HG03575 (cell line): ENCODE data around the gene NGB.

Experiments used
- ATAC-seq: cut with Tn5 transposase; IDR thresholded peaks from one replicate; pipeline ENCODE4 v1.9.1; 2021; ENCODE audit not compliant: unreplicated experiment, insufficient number of reproducible peaks, low FRiP score; ENCODE audit errors: extremely low read depth

NGB gene

DNA sequence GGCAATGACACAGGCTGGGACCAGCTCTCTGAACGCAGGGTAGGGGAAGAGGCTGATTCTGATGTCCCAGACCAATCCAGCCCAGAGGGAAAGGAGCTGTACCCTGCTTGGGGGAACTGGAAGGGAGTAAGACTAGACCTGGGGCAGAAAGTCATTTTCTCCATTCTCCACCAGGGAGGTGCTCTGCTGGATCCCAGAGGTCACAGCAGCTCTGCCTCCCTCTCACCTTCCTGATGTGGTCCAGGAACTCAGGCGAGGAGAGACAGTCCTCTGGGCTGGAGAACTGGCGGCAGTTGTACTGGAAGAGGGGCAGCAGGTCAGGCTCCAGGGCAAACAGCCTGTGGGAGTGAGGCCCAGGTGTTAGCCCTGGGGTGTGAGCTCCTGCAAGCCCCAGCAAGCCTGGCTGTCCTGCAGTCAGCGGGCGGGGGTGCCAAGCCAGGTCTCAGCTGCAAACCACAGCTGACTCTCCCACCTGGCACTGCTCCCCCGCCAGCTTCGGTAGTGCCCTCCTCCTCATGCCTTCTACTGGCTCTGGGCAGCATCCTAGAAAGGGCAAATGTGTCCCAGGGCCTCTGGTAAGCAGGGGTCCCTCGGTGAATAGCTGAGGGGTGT is 1.9 kb downstream of the NGB start:
- ATAC-seq, result no peak

GRCh38 chr14:77267937-77268699 is 2.9 kb downstream of the NGB start:
- ATAC-seq, result no peak

DNA sequence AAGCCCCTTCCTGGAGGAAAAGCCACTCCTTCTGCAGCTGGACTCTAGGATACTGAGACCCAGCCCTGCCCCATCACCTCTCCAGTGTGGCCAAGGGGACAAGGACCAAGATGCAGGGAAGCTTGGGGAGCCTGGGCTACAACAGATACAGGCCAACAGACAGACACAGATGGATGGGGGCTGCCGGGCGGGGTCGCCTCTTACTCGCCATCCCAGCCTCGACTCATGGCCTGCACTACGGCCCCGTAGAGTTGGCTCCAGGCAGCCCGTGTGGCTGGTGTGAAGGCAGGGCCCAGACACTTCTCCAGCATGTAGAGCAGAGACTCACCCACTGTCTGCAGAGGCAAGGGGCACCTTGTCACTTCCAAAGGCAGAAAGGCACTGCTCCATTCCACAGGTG is 4.7 kb downstream of the NGB start:
- no peak for ATAC-seq

DNA sequence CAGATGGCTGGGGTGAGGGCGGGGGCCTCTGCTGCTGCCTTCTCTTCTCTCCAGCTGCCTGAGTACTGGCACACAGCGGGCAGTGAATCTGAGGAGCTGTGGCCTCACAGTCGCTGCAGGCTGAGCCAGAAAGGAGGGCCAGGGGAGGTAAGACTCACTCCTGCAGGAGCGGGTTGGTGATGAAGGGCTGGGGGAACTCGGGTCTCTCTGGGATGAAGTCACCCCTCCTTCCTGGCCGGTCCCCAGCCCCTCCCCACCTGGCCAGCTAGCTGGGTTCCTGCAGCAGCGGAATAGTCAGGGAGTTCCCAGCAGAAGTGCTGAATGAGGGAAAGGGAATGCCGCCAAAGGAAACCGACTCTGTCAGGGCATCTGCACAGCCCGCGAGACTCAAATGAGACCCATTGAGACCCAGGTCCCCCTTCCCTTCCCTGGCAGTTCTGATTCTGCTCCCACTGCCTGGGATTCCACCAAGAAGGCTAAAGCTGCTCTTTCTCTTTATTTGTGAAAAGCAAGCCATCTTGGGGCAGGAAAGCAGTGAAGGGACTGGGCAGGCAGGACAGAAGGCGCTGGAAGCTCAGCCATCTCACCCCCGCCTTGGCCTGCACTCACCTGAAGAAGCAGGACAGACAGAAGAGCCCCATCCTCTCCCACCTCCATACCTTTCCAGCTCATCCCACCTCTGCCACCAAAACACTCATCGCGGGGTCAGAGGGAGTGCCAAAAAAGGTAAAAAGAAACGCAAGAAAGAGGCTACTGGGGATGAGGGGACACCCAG is 5.3 kb downstream of the NGB start:
- no peak for ATAC-seq

GRCh38 chr14:77265187-77265515 is 5.9 kb downstream of the NGB start:
- ATAC-seq, result no peak

GRCh38 chr14:77264466-77265186 is 6.4 kb downstream of the NGB start:
- no peak for ATAC-seq

- ATAC-seq, result no peak
Observed at GRCh38 chr14:77260631-77261030, 10.4 kb downstream of the NGB start.

GRCh38 chr14:77260199-77260598 is 10.8 kb downstream of the NGB start:
- ATAC-seq, result no peak

DNA sequence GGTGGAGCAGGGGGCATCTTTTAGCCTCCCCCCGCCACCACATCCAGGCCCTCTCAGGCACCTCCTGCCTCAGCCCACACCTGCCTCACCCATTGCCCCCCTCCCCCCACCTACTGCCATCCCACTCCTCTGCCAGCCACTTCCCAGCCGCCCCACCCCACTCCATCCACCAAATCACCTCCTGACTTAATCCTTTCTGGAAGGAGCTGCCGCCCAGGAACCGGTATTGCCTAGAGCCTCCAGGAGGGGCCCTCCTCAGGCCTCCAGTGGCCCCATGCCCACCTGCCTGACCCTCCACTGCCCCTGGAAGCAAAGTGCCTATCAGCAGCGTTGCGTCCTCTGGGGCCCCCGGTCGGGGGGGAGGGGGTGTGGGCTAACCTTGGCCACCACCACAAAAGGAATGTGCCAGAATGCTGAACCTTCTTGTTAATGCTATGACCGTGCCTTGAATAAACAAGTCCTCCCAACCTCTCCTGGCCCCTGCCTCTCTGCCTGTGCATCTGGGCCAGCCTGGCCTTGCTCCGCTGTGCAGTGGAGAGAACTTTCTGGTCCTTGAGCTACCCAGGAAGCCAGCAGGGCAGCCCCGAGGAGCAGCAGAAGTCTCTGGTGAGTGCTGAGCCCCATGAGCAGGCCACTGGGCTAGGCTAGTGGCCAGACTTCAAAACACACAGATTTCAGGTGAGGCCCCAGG is 11.8 kb downstream of the NGB start:
- ATAC-seq, result no peak

DNA sequence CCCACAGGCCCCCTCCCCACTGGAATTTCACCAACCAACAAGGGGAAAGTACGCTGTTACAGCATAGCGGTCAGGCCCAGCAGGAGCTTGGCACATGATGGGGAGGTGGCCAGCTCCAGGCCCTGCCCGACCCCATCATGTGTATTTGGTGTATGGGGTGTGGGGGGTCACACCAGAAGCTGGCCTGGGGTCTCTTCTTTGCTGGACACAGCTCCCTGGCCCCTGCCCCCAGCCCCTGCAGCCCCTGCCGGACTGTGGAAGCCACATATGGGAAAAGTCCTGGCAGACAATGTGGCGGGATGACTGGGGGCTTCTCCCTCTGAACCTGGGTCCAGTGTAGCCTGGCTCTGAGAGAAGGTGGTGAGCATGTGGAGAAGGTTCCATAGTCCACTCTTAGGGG is 12.4 kb downstream of the NGB start:
- no peak for ATAC-seq

- no peak for ATAC-seq
Observed at GRCh38 chr14:77257700-77258099, 13.3 kb downstream of the NGB start.

DNA sequence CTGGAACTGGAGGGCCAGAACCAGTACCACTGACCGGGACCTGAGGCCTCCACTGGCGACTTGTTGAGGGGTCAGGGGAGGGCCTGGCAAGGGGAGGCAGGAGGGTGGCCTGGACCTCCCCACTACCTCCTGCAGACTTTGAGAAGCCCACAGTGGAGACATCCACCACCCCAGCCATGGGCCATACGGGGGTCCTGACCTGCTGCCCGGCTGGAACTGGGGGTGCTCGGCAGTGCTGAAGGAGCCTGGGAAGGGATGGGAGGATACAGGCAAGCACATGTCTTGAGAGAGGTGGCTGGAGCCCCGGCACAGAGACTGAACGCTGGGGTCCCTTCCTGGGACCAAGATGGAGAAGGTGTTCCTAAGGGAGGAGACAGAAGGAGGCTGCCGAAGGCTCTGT is 14.3 kb downstream of the NGB start:
- ATAC-seq, result no peak

GRCh38 chr14:77253333-77254190 is 17.4 kb downstream of the NGB start:
- no peak for ATAC-seq

DNA sequence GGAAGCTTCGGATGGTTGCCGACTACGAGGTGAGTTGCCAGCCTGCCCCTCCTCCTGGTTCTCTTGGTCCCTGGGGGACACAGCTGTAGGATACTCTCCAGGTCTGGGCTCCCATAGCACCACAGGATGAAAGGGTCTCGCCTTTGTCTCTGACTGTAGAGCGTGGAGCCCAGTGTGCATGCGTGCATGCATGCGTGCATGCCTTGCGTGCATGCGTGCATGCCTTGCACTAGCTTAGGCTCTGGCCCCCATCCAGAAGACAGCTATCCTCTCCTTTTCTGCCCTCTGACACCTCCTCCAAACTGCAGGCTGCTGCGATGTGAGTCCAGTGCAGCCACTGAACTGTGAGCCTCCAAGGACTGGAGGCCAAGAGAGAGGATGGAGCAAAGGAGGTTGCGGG is 19.1 kb downstream of the NGB start:
- ATAC-seq, result no peak

DNA sequence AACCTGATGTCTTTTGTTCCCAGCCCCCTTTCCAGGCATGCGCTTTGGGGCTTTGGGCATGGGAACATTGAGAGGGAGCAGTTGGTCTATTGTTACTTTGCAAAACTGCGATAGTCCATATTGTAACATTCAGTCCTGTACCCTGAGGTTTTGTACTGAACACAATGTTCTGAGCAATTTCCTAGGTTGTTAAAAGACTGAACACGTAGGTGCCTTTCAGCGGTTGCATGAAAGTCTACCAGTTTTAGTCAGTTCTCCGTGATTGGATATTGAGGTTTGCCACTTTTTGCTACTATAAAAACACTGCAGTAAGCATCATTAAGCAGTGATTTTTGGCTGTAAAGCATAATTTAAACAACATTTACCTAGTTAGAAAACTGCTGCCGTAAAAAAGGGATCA is 20.1 kb downstream of the NGB start:
- no peak for ATAC-seq

DNA sequence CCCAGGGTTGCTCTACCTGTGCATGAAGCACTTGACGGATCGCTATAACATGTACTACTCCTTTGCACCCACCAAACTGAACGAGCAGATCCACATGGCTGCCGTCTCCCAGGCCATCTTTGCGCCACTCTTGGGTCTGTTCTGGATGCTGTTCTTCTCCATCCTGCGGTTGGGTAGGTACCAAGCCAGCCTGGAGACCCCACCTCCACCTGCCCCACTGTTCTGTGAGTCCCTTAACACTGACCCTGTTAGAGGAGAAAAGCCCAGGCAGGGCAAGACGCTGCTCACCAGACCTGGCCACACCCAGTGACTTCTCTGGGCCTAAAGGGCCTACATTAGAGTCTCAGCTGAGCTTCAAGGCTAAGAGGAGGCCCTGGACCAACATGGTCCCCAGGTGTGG is 21.7 kb downstream of the NGB start:
- ATAC-seq, result no peak

DNA sequence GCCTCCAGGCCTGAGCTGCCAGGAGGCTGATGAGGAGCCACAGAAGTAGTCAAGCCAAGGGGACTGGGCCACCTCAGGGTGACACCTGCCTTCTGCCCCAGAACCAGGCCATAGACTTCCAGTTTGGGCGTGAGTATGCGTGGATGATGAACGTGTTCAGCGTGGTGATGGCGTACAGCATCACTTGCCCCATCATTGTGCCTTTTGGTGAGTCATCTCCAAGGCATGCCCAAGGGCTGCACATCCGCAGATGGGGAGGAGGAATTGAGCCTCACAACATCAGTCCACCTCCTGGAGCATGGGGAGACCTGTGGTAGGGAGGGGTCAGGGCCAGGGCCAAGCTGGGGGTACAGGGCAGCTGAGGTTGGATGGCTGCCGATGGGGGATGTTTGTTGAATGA is 22.3 kb downstream of the NGB start:
- no peak for ATAC-seq

GRCh38 chr14:77246784-77247183 is 24.2 kb downstream of the NGB start:
- no peak for ATAC-seq
